GM12878 (cell line): Measurements from ENCODE around the gene ALX4. TPM values are rescaled to one million over a fixed set of nuclear protein-coding genes. Genes with fewer than 3 reads are reported as not detected.

Source experiments
- ATAC-seq: fragments of 200-7000 bp; cut with Tn5 transposase; 3 replicates; pipeline ENCODE4 v1.9.1; 2020; ENCODE audit warnings: mild to moderate bottlenecking, moderate library complexity
- BruUV-seq: library from RNA; stranded (reverse); fragments of 400-500 nt; replicated peaks from 2 replicates; lab custom pipeline; 2021; lab: Mats Ljungman, UMichigan
- CTCF ChIA-PET: fragments of 300-600 bp; sonication (Branson Sonifier 250); formaldehyde crosslinking; extraction: SDS; loops from one replicate; lab custom pipeline; 2021; ENCODE audit warnings: inconsistent platforms; lab: Yijun Ruan, JAX
- POLR2A ChIA-PET: fragments of 350-600 bp; formaldehyde crosslinking; extraction: SDS; loops from one replicate; lab custom pipeline; 2021; ENCODE audit warnings: inconsistent platforms; lab: Charles Lee
- RAD21 ChIA-PET: fragments of 300-600 bp; sonication (Branson Sonifier 250); formaldehyde crosslinking; loops from one replicate; lab custom pipeline; 2023; ENCODE audit warnings: antibody characterized with exemption; ENCODE audit not compliant: unreplicated experiment; lab: Charles Lee
- SMC1A ChIA-PET: fragments of 300-600 bp; sonication (Branson Sonifier 250); formaldehyde crosslinking; loops from one replicate; lab custom pipeline; 2023; ENCODE audit not compliant: unreplicated experiment, uncharacterized antibody; lab: Charles Lee
- DNase-seq: peaks from one replicate; pipeline ENCODE4 v3.0.0-alpha.2; 2011; ENCODE audit warnings: low read depth, low spot score
- FAIRE-seq: peaks from 3 replicates; lab custom pipeline; 2011; peaks lifted over from hg19 to GRCh38; lab: Jason Lieb, UNC
- H2AFZ ChIP-seq: 2 replicates; pipeline ENCODE4 v1.6.0; 2011; ENCODE audit warnings: low read depth, low read length, control low read depth; ENCODE audit not compliant: control insufficient read depth
- H3K27ac ChIP-seq: 2 replicates; pipeline ENCODE4 v1.5.1; 2011; ENCODE audit warnings: control low read depth; ENCODE audit not compliant: control insufficient read depth, insufficient read depth
- H3K27me3 ChIP-seq, 2 experiments: replicated peaks in 1 of 2; 2 replicates each; pipeline versions ENCODE4 v1.6.0 to v1.6.1; 2011; ENCODE audit warnings: low read length in 1 of 2; ENCODE audit not compliant: control insufficient read depth in 2 of 2, insufficient read depth in 2 of 2
- H3K36me3 ChIP-seq, 2 experiments: 2 replicates each; pipeline ENCODE4 v1.5.1; 2011; ENCODE audit warnings: low read length in 1 of 2; ENCODE audit not compliant: control insufficient read depth in 2 of 2, insufficient read depth in 2 of 2
- H3K4me1 ChIP-seq: 2 replicates; pipeline ENCODE4 v1.6.1; 2011; ENCODE audit warnings: mild to moderate bottlenecking, low read length, moderate library complexity, mixed read lengths; ENCODE audit not compliant: control insufficient read depth, insufficient read depth
- H3K4me2 ChIP-seq: 2 replicates; pipeline ENCODE4 v1.6.0; 2011; ENCODE audit warnings: control low read depth; ENCODE audit not compliant: control insufficient read depth, insufficient read depth
- H3K4me3 ChIP-seq: fragments of 200-600 bp; sonication (generic); 2 replicates; pipeline ENCODE4 v1.5.1; 2016
- H3K79me2 ChIP-seq: 2 replicates; pipeline ENCODE4 v1.6.0; 2011; ENCODE audit warnings: low read length; ENCODE audit not compliant: control insufficient read depth, insufficient read depth
- H3K9ac ChIP-seq: 2 replicates; pipeline ENCODE4 v1.8.0; 2011; ENCODE audit warnings: low read length, control low read depth, mixed read lengths; ENCODE audit not compliant: control insufficient read depth, insufficient read depth
- H3K9me3 ChIP-seq: replicated peaks from 3 replicates; pipeline ENCODE4 v1.5.1; 2011; ENCODE audit warnings: mild to moderate bottlenecking, low read length; ENCODE audit not compliant: control insufficient read depth, insufficient read depth
- H4K20me1 ChIP-seq: 2 replicates; pipeline ENCODE4 v1.6.0; 2011; ENCODE audit not compliant: control insufficient read depth, insufficient read depth
- BACH1 ChIP-seq: fragments of 450-650 bp; IDR thresholded peaks from 2 replicates; pipeline ENCODE4 v1.6.1; 2017; ENCODE audit warnings: mild to moderate bottlenecking, borderline replicate concordance
- BRCA1 ChIP-seq: IDR thresholded peaks from 2 replicates; pipeline ENCODE4 v1.6.1; 2011; ENCODE audit warnings: low read depth, low read length, improper control_type of control experiment
- DPF2 ChIP-seq: fragments of 450-650 bp; IDR thresholded peaks from 2 replicates; pipeline ENCODE4 v1.6.1; 2017; ENCODE audit warnings: mild to moderate bottlenecking
- ESRRA ChIP-seq: IDR thresholded peaks from 2 replicates; pipeline ENCODE4 v1.6.1; 2012; ENCODE audit warnings: mild to moderate bottlenecking, low read length, improper control_type of control experiment
- HDAC2 ChIP-seq: fragments of 200-600 bp; sonication (generic); IDR thresholded peaks from 2 replicates; pipeline ENCODE4 v1.6.1; 2017
- IRF4 ChIP-seq: IDR thresholded peaks from 2 replicates; pipeline ENCODE4 v1.6.1; 2011; ENCODE audit warnings: low read depth, low read length
- KLF5 ChIP-seq: fragments of 450-650 bp; IDR thresholded peaks from 2 replicates; pipeline ENCODE4 v1.6.1; 2014; ENCODE audit warnings: mild to moderate bottlenecking; ENCODE audit not compliant: partially characterized antibody
- NR2C2 ChIP-seq: IDR thresholded peaks from 2 replicates; pipeline ENCODE4 v1.6.1; 2011; ENCODE audit warnings: borderline replicate concordance, low read depth; ENCODE audit not compliant: control insufficient read depth, insufficient read length
- PRDM15 ChIP-seq: fragments of 450-650 bp; formaldehyde crosslinking; IDR thresholded peaks from 2 replicates; pipeline ENCODE4 v1.4.0; 2020; ENCODE audit warnings: mild to moderate bottlenecking, moderate library complexity
- RB1 ChIP-seq: fragments of 450-650 bp; formaldehyde crosslinking; IDR thresholded peaks from 2 replicates; pipeline ENCODE4 v1.6.1; 2017; ENCODE audit warnings: mild to moderate bottlenecking, borderline replicate concordance
- WGBS: methylation state at CpG from one replicate; pipeline ENCODE4 v1.1.6; 2016; ENCODE audit warnings: low lambda C conversion rate; ENCODE audit not compliant: insufficient replicate concordance, insufficient coverage; ENCODE audit errors: missing lambda C conversion rate; 5-methylcytosine and 5-hydroxymethylcytosine counted together
- in situ Hi-C: fragments of 300-500 bp; cut with MboI; formaldehyde crosslinking; loops from 9 replicates; pipeline ENCODE4 v1.14.3; 2018; ENCODE audit warnings: mixed read lengths
- intact Hi-C: fragments of 100-400 bp; cut with micrococcal nuclease; formaldehyde crosslinking; loops from one replicate; pipeline ENCODE4 v1.14.2; 2022; ENCODE audit not compliant: unreplicated experiment
- polyA plus RNA-seq, 11 experiments: library from polyadenylated mRNA; depleted of rRNA in 4 of 11; unstranded in 6 of 11; stranded (reverse) in 5 of 11; fragments of >200 nt; fragmentation: Nextera tagmentation in 4 of 11; fragmentation: Illumina TruSeq in 1 of 11; extraction: Ambion mirVana in 4 of 11; extraction: Trizol in 1 of 11; gene quantifications; 1 replicate in 1 of 11; 2 replicates in 10 of 11; pipeline versions ENCODE4 v1.2.1 to v1.2.3, GENCODE V29; 2011 to 2016; ENCODE audit warnings: inconsistent platforms in 2 of 11, missing spikeins in 2 of 11, low read depth in 1 of 11
- total RNA-seq, 4 experiments: library from RNA; depleted of rRNA in 3 of 4; stranded (reverse); fragments of >200 nt in 3 of 4; fragmentation: Illumina TruSeq in 1 of 4; extraction: Trizol in 1 of 4; gene quantifications; 2 replicates each; pipeline versions ENCODE4 v1.2.1 to v1.2.3, GENCODE V29; 2013 to 2021
- TF ChIP-seq, protein P1 (sequence below): fragments of 450-650 bp; formaldehyde crosslinking; IDR thresholded peaks from 2 replicates; pipeline ENCODE4 v1.4.0; 2022; ENCODE audit warnings: mild to moderate bottlenecking, moderate library complexity
- TF ChIP-seq, protein P2 (sequence below): IDR thresholded peaks from 2 replicates; pipeline ENCODE4 v1.6.1; 2011; ENCODE audit warnings: mild to moderate bottlenecking, low read depth, low read length, moderate library complexity; ENCODE audit not compliant: insufficient replicate concordance
- TF ChIP-seq, protein P3 (sequence below): IDR thresholded peaks from 2 replicates; pipeline ENCODE4 v1.6.1; 2012; ENCODE audit warnings: low read depth, low read length, improper control_type of control experiment

The ALX4 gene
- total and polyA plus RNA-seq, 10 of the 15 experiments (the other 5 are each of a cell fraction or from before 2014, with no cell fraction given) = not detected

GRCh38 chr11:44357711-44358110 lies 47.8 kb upstream of the ALX4 start:
- Histone ChIP-seq H2AFZ (no peak overlapping the region), H3K27me3 (peaks cover 0 to 5% of the 10 kb centered on the region in 2 experiments; a peak in 2 of 4 replicates), H3K36me3 (no peaks in the 10 kb centered on the region), H3K9me3 (no peaks in the 10 kb centered on the region), H3K79me2 (no peaks in the 10 kb centered on the region), H3K4me2 (no peak overlapping the region), H4K20me1 (no peaks in the 10 kb centered on the region), H3K9ac (no peak overlapping the region), H3K27ac (no peak overlapping the region), H3K4me1 (no peaks in the 10 kb centered on the region), H3K4me3 (no peak overlapping the region)
- BruUV-seq = no TSS peak
- RAD21 ChIA-PET = no interaction called here
- intact Hi-C loops = no loop called here
- SMC1A ChIA-PET = no interaction called here
- FAIRE-seq (no peak), DNase-seq (no peak), ATAC-seq (no peak)
- in situ Hi-C loops = no loop called here
- 2% methylated on average over 3 of the region's 3 CpGs for WGBS
- POLR2A ChIA-PET = no interaction called here
- CTCF ChIA-PET = no interaction called here
- TF ChIP-seq, protein P1, sequence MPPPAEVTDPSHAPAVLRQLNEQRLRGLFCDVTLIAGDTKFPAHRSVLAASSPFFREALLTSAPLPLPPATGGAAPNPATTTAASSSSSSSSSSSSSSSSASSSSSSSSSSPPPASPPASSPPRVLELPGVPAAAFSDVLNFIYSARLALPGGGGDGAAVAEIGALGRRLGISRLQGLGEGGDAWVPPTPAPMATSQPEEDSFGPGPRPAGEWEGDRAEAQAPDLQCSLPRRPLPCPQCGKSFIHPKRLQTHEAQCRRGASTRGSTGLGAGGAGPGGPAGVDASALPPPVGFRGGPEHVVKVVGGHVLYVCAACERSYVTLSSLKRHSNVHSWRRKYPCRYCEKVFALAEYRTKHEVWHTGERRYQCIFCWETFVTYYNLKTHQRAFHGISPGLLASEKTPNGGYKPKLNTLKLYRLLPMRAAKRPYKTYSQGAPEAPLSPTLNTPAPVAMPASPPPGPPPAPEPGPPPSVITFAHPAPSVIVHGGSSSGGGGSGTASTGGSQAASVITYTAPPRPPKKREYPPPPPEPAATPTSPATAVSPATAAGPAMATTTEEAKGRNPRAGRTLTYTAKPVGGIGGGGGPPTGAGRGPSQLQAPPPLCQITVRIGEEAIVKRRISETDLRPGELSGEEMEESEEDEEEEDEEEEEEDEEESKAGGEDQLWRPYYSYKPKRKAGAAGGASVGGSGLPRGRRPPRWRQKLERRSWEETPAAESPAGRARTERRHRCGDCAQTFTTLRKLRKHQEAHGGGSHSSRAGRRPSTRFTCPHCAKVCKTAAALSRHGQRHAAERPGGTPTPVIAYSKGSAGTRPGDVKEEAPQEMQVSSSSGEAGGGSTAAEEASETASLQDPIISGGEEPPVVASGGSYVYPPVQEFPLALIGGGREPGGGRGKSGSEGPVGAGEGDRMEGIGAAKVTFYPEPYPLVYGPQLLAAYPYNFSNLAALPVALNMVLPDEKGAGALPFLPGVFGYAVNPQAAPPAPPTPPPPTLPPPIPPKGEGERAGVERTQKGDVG (CRISPR knock-in tag) = no peak
- TF ChIP-seq KLF5 (no peak), HDAC2 (no peak), PRDM15 (CRISPR knock-in tag) (no peak), IRF4 (no peak), BACH1 (no peak), DPF2 (no peak), RB1 (no peak), ESRRA (no peak), BRCA1 (no peak), NR2C2 (no peak)
- TF ChIP-seq, protein P2, sequence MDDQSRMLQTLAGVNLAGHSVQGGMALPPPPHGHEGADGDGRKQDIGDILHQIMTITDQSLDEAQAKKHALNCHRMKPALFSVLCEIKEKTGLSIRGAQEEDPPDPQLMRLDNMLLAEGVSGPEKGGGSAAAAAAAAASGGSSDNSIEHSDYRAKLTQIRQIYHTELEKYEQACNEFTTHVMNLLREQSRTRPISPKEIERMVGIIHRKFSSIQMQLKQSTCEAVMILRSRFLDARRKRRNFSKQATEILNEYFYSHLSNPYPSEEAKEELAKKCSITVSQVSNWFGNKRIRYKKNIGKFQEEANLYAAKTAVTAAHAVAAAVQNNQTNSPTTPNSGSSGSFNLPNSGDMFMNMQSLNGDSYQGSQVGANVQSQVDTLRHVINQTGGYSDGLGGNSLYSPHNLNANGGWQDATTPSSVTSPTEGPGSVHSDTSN = no peak
- TF ChIP-seq, protein P3, sequence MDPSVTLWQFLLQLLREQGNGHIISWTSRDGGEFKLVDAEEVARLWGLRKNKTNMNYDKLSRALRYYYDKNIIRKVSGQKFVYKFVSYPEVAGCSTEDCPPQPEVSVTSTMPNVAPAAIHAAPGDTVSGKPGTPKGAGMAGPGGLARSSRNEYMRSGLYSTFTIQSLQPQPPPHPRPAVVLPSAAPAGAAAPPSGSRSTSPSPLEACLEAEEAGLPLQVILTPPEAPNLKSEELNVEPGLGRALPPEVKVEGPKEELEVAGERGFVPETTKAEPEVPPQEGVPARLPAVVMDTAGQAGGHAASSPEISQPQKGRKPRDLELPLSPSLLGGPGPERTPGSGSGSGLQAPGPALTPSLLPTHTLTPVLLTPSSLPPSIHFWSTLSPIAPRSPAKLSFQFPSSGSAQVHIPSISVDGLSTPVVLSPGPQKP = no peak
